Measurements from ENCODE around the gene SLC25A40. TPM values are rescaled to one million over a fixed set of nuclear protein-coding genes. Genes with fewer than 3 reads are reported as not detected.

The SLC25A40 gene
- total RNA-seq, 1 donor from 2014 or later, result 7.8 TPM

- no peak overlapping the region for H3K27ac ChIP-seq (ENCODE audit: low read depth, low read length)
- no peaks in the 10 kb centered on the region for H3K4me1 ChIP-seq (ENCODE audit: control insufficient read depth in 3 of 3, insufficient read depth in 3 of 3, low read length in 3 of 3)
- no peak overlapping the region for H3K4me3 ChIP-seq (ENCODE audit: low read length in 3 of 3)
- H3K36me3 ChIP-seq (ENCODE audit: control insufficient read depth in 3 of 3, insufficient read depth in 3 of 3, low read length in 3 of 3), result peaks cover 0 to 6% (median 0%) of the 10 kb centered on the region in 3 donors
- no peaks in the 10 kb centered on the region for H3K27me3 ChIP-seq (ENCODE audit: control insufficient read depth in 3 of 3, insufficient read depth in 3 of 3, low read length in 3 of 3)
- H3K9me3 ChIP-seq (ENCODE audit: control insufficient read depth in 3 of 3, low read length in 3 of 3), result no peaks in the 10 kb centered on the region
- no peak overlapping the region for H3K9ac ChIP-seq (ENCODE audit: low read depth in 1 of 3, low read length in 3 of 3)
Measured at GRCh38 chr7:87895363-87895762, 19.2 kb upstream of the SLC25A40 start.

DNA sequence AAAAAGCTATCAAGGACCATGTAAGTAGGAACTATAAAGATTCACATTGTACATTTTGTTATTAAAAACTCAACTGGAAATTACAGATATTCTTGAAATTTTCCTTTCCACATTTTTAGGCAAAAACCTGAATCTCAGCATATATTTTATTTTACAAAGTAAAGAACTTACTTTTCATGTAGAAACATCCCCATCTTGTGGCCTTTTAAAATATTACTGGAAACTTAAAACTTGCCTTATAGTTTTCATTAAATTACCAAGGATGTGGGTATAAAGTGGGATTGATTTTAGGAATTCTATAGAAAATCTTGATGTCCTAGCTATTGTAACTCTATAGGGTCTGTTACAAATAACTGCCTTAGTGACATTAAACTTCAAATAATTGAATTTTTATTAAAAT lies 10.7 kb upstream of the SLC25A40 start:
- Histone ChIP-seq H3K27me3 (ENCODE audit: control insufficient read depth in 3 of 3, insufficient read depth in 3 of 3, low read length in 3 of 3) (no peaks in the 10 kb centered on the region), H3K4me3 (ENCODE audit: low read length in 3 of 3) (no peak overlapping the region), H3K4me1 (ENCODE audit: control insufficient read depth in 3 of 3, insufficient read depth in 3 of 3, low read length in 3 of 3) (no peaks in the 10 kb centered on the region), H3K27ac (ENCODE audit: low read depth, low read length) (no peak overlapping the region), H3K36me3 (ENCODE audit: control insufficient read depth in 3 of 3, insufficient read depth in 3 of 3, low read length in 3 of 3) (peaks cover 0 to 3% (median 3%) of the 10 kb centered on the region in 3 donors), H3K9ac (ENCODE audit: low read depth in 1 of 3, low read length in 3 of 3) (no peak overlapping the region), H3K9me3 (ENCODE audit: control insufficient read depth in 3 of 3, low read length in 3 of 3) (no peaks in the 10 kb centered on the region)

DNA sequence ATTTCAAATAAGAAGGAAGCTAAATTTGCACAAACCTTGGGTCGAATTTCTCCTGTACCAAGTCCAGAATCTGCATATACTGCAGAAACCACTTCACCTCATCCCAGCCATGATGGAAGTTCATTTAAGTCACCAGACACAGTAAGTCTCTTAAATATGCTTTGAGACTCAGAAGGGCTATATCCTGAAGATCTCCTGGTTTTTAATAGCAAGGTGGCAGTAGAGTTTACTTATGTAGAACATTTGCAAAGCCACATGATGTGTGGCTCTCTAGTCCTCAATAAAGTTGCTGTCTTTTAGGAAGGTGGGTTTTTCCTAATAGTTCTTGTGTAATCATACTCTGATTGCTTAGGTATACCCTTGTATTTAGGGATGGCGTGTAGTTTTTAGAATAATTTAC lies 8.9 kb upstream of the SLC25A40 start:
- Histone ChIP-seq H3K27ac (ENCODE audit: low read depth, low read length) (no peak overlapping the region), H3K27me3 (ENCODE audit: control insufficient read depth in 3 of 3, insufficient read depth in 3 of 3, low read length in 3 of 3) (no peaks in the 10 kb centered on the region), H3K9ac (ENCODE audit: low read depth in 1 of 3, low read length in 3 of 3) (no peak overlapping the region), H3K36me3 (ENCODE audit: control insufficient read depth in 3 of 3, insufficient read depth in 3 of 3, low read length in 3 of 3) (peaks cover 0 to 3% (median 3%) of the 10 kb centered on the region in 3 donors), H3K9me3 (ENCODE audit: control insufficient read depth in 3 of 3, low read length in 3 of 3) (no peaks in the 10 kb centered on the region), H3K4me3 (ENCODE audit: low read length in 3 of 3) (no peak overlapping the region), H3K4me1 (ENCODE audit: control insufficient read depth in 3 of 3, insufficient read depth in 3 of 3, low read length in 3 of 3) (no peaks in the 10 kb centered on the region)

- peaks cover 0 to 4% (median 2%) of the 10 kb centered on the region in 3 donors for H3K4me1 ChIP-seq (ENCODE audit: control insufficient read depth in 3 of 3, insufficient read depth in 3 of 3, low read length in 3 of 3)
- no peaks in the 10 kb centered on the region for H3K9me3 ChIP-seq (ENCODE audit: control insufficient read depth in 3 of 3, low read length in 3 of 3)
- H3K27me3 ChIP-seq (ENCODE audit: control insufficient read depth in 3 of 3, insufficient read depth in 3 of 3, low read length in 3 of 3), result no peaks in the 10 kb centered on the region
- H3K4me3 ChIP-seq (ENCODE audit: low read length in 3 of 3), result no peak overlapping the region
- H3K27ac ChIP-seq (ENCODE audit: low read depth, low read length), result no peak overlapping the region
- H3K36me3 ChIP-seq (ENCODE audit: control insufficient read depth in 3 of 3, insufficient read depth in 3 of 3, low read length in 3 of 3), result peaks cover 0 to under 1% (median under 1%) of the 10 kb centered on the region in 3 donors
- H3K9ac ChIP-seq (ENCODE audit: low read depth in 1 of 3, low read length in 3 of 3), result no peak overlapping the region
Measured at GRCh38 chr7:87882151-87882937, 6.2 kb upstream of the SLC25A40 start.

GRCh38 chr7:87878208-87878735 lies 2.1 kb upstream of the SLC25A40 start:
- H3K4me3 ChIP-seq (ENCODE audit: low read length in 3 of 3), result no peak overlapping the region
- H3K4me1 ChIP-seq (ENCODE audit: control insufficient read depth in 3 of 3, insufficient read depth in 3 of 3, low read length in 3 of 3), result peaks cover 4 to 8% (median 4%) of the 10 kb centered on the region in 3 donors
- no peak overlapping the region for H3K27ac ChIP-seq (ENCODE audit: low read depth, low read length)
- H3K9ac ChIP-seq (ENCODE audit: low read depth in 1 of 3, low read length in 3 of 3), result no peak overlapping the region
- H3K36me3 ChIP-seq (ENCODE audit: control insufficient read depth in 3 of 3, insufficient read depth in 3 of 3, low read length in 3 of 3), result no peaks in the 10 kb centered on the region
- H3K27me3 ChIP-seq (ENCODE audit: control insufficient read depth in 3 of 3, insufficient read depth in 3 of 3, low read length in 3 of 3), result no peaks in the 10 kb centered on the region
- H3K9me3 ChIP-seq (ENCODE audit: control insufficient read depth in 3 of 3, low read length in 3 of 3), result no peaks in the 10 kb centered on the region

- peak overlapping the region; percentile 90 for H3K27ac ChIP-seq (ENCODE audit: low read depth, low read length)
Measured at GRCh38 chr7:87877366-87878040, 1.3 kb upstream of the SLC25A40 start.

GRCh38 chr7:87876869-87877234 lies 692 bp upstream of the SLC25A40 start:
- H3K36me3 ChIP-seq (ENCODE audit: control insufficient read depth in 3 of 3, insufficient read depth in 3 of 3, low read length in 3 of 3), result no peaks in the 10 kb centered on the region

More at GRCh38 chr7:87877366-87878040, 1.3 kb upstream of the SLC25A40 start:
- Histone ChIP-seq H3K4me3 (ENCODE audit: low read length in 3 of 3) (peak overlapping the region; percentile 78 to 87 (median 83)), H3K36me3 (ENCODE audit: control insufficient read depth in 3 of 3, insufficient read depth in 3 of 3, low read length in 3 of 3) (no peaks in the 10 kb centered on the region), H3K9ac (ENCODE audit: low read depth in 1 of 3, low read length in 3 of 3) (peak overlapping the region; percentile 90 to 92 (median 90)), H3K4me1 (ENCODE audit: control insufficient read depth in 3 of 3, insufficient read depth in 3 of 3, low read length in 3 of 3) (peaks cover 4 to 8% (median 4%) of the 10 kb centered on the region in 3 donors), H3K27me3 (ENCODE audit: control insufficient read depth in 3 of 3, insufficient read depth in 3 of 3, low read length in 3 of 3) (no peaks in the 10 kb centered on the region), H3K9me3 (ENCODE audit: control insufficient read depth in 3 of 3, low read length in 3 of 3) (no peaks in the 10 kb centered on the region)

DNA sequence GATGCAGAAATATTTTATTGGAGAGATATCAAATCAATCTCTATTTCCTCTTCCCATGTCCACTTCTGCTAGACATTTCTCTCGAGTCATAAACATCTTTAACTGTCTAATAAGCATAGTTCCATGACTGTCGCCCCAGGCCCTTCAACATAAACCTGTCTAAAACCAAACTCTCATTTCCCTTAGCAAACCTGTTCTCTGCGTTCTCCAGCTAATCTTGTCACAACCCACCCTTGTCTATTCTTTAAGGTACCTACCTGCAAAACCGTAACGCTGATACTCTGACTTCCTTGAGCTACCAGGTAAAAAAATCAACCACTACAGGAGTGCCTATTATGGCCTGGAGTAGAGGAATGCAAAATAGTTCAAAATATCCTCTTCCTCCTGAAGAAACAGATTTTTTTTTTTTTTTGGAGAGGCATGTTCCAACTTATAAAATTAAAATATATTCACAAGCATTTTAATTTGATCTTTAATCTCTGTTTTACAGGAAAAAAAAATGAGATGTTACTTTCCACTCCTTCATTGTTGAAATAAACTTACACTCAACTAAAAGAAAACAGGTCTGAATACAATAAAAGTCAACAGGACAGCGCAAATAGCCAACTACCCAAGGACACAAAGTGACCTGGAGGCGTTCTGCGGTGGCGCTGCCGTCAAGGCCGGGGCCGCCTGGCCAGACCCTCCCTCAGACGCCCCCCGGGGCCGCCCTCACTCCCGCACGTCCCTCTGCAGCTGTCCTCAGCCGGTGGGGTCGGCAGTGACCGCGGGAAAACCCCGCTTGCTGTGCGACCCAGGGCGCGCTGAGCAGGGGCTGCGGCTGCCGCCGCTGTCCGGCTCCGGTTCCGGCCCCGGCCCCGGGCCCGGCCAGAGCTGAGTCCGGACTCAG lies 765 bp downstream of the SLC25A40 start:
- H3K4me3 ChIP-seq (ENCODE audit: low read length in 3 of 3), result peak overlapping the region; percentile 78 to 87 (median 83)
- peak overlapping the region; percentile 89 to 92 (median 90) for H3K9ac ChIP-seq (ENCODE audit: low read depth in 1 of 3, low read length in 3 of 3)
- H3K4me1 ChIP-seq (ENCODE audit: control insufficient read depth in 3 of 3, insufficient read depth in 3 of 3, low read length in 3 of 3), result peaks cover 4 to 8% (median 4%) of the 10 kb centered on the region in 3 donors
- H3K27me3 ChIP-seq (ENCODE audit: control insufficient read depth in 3 of 3, insufficient read depth in 3 of 3, low read length in 3 of 3), result no peaks in the 10 kb centered on the region
- H3K36me3 ChIP-seq (ENCODE audit: control insufficient read depth in 3 of 3, insufficient read depth in 3 of 3, low read length in 3 of 3), result no peaks in the 10 kb centered on the region
- H3K9me3 ChIP-seq (ENCODE audit: control insufficient read depth in 3 of 3, low read length in 3 of 3), result no peaks in the 10 kb centered on the region
- H3K27ac ChIP-seq (ENCODE audit: low read depth, low read length), result peak overlapping the region; percentile 90

More at GRCh38 chr7:87876869-87877234, 692 bp upstream of the SLC25A40 start:
- Histone ChIP-seq H3K27me3 (ENCODE audit: control insufficient read depth in 3 of 3, insufficient read depth in 3 of 3, low read length in 3 of 3) (no peaks in the 10 kb centered on the region), H3K4me1 (ENCODE audit: control insufficient read depth in 3 of 3, insufficient read depth in 3 of 3, low read length in 3 of 3) (peaks cover 4 to 8% (median 4%) of the 10 kb centered on the region in 3 donors), H3K9ac (ENCODE audit: low read depth in 1 of 3, low read length in 3 of 3) (peak overlapping the region; percentile 90 to 92 (median 90)), H3K4me3 (ENCODE audit: low read length in 3 of 3) (peak overlapping the region; percentile 78 to 87 (median 83)), H3K9me3 (ENCODE audit: control insufficient read depth in 3 of 3, low read length in 3 of 3) (no peaks in the 10 kb centered on the region), H3K27ac (ENCODE audit: low read depth, low read length) (peak overlapping the region; percentile 90)

DNA sequence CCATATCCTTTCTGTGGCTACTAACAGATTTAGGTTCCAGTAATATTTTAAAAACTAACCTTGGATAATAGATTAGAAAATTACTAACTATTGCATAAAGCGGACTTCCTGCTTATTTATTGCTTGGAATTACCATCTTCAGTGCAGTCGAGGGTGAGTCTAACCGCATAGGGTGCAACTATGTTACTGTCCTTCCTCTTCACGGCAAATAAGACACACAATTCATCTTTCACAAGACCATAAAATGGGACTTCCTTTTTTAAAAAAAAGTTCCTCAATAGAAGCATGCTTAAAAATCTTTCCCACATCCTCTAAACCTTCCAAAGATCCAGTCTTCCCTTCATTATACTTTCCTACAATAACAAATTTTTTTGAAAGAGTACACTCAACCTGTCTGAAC lies 2.1 kb downstream of the SLC25A40 start:
- no peak overlapping the region for H3K4me3 ChIP-seq (ENCODE audit: low read length in 3 of 3)
- H3K27me3 ChIP-seq (ENCODE audit: control insufficient read depth in 3 of 3, insufficient read depth in 3 of 3, low read length in 3 of 3), result no peaks in the 10 kb centered on the region
- H3K27ac ChIP-seq (ENCODE audit: low read depth, low read length), result no peak overlapping the region
- H3K9me3 ChIP-seq (ENCODE audit: control insufficient read depth in 3 of 3, low read length in 3 of 3), result no peaks in the 10 kb centered on the region
- peaks cover 4 to 8% (median 4%) of the 10 kb centered on the region in 3 donors for H3K4me1 ChIP-seq (ENCODE audit: control insufficient read depth in 3 of 3, insufficient read depth in 3 of 3, low read length in 3 of 3)
- H3K9ac ChIP-seq (ENCODE audit: low read depth in 1 of 3, low read length in 3 of 3), result no peak overlapping the region
- no peaks in the 10 kb centered on the region for H3K36me3 ChIP-seq (ENCODE audit: control insufficient read depth in 3 of 3, insufficient read depth in 3 of 3, low read length in 3 of 3)

Measured in skeletal muscle tissue (tissue), 4 donors.